HG03175 (cell line): ENCODE measurements around the gene CNIH4.
"Not testable (repeated sequence)": the region's sequence is repeated elsewhere in the genome, so short reads cannot be mapped to it uniquely, and the experiment has no call there.

Experiments
- ATAC-seq: cut with Tn5 transposase; IDR thresholded peaks from one replicate; pipeline ENCODE4 v1.9.1; 2021; ENCODE audit warnings: mild to moderate bottlenecking, moderate library complexity; ENCODE audit not compliant: unreplicated experiment

CNIH4 gene

GRCh38 chr1:224356685-224357625, at the start of gene CNIH4:
TSS of gene CNIH4 (plus strand) at chr1:224356879. CDS start at chr1:224356925, 46 bp downstream.
- peak; percentile 99 for ATAC-seq

- no peak for ATAC-seq
These were observed 48.6 kb upstream of the CNIH4 start for GRCh38 chr1:224308064-224308463.

- ATAC-seq = not testable (repeated sequence)
These were observed 45.2 kb upstream of the CNIH4 start for GRCh38 chr1:224311503-224311902.

GRCh38 chr1:224312025-224312424, 44.7 kb upstream of the CNIH4 start:
- ATAC-seq = no peak

- no peak for ATAC-seq
These were observed 39.2 kb upstream of the CNIH4 start for GRCh38 chr1:224317383-224318045.

- ATAC-seq = no peak
These were observed 35.0 kb upstream of the CNIH4 start for GRCh38 chr1:224321706-224322105.

- ATAC-seq = no peak
These were observed 30.7 kb upstream of the CNIH4 start for GRCh38 chr1:224325959-224326358.

- no peak for ATAC-seq
These were observed 28.0 kb upstream of the CNIH4 start for GRCh38 chr1:224328644-224329043.

GRCh38 chr1:224329484-224329841, 27.2 kb upstream of the CNIH4 start:
- peak; percentile 4 for ATAC-seq

- peak; percentile 77 for ATAC-seq
These were observed 26.6 kb upstream of the CNIH4 start, which contains the start of gene NVL for GRCh38 chr1:224329842-224330753. TSS of gene NVL (minus strand) at chr1:224330172. CDS start at chr1:224330127, 45 bp downstream.

GRCh38 chr1:224331326-224331725, 25.4 kb upstream of the CNIH4 start:
- no peak for ATAC-seq

GRCh38 chr1:224331824-224332223, 24.9 kb upstream of the CNIH4 start:
- ATAC-seq = no peak

- peak; percentile 52 for ATAC-seq
These were observed 23.3 kb upstream of the CNIH4 start for GRCh38 chr1:224333309-224333926.

- ATAC-seq = no peak
These were observed 22.5 kb upstream of the CNIH4 start for GRCh38 chr1:224333939-224334786.

GRCh38 chr1:224338150-224338838, 18.4 kb upstream of the CNIH4 start:
- no peak for ATAC-seq

- ATAC-seq = no peak
These were observed 17.1 kb upstream of the CNIH4 start for GRCh38 chr1:224339442-224340033.

GRCh38 chr1:224340453-224341384, 16.0 kb upstream of the CNIH4 start:
- ATAC-seq = peak; percentile 73
